Parathyroid adenoma (tissue), 2 donors: ENCODE data around the gene NIN.

Source experiments
- H2AFZ ChIP-seq: fragments of 300-600 bp; sonication (generic); one replicate; pipeline ENCODE4 v1.7.0; 2017; ENCODE audit warnings: antibody characterized with exemption, mild to moderate bottlenecking
- H3K27ac ChIP-seq: fragments of 300-600 bp; sonication (generic); one replicate; pipeline ENCODE4 v1.7.0; 2017
- H3K27me3 ChIP-seq: fragments of 300-600 bp; sonication (generic); one replicate; pipeline ENCODE4 v1.7.0; 2017; ENCODE audit warnings: low read length; ENCODE audit not compliant: control insufficient read depth, insufficient read depth
- H3K36me3 ChIP-seq: fragments of 300-600 bp; sonication (generic); one replicate; pipeline ENCODE4 v1.7.0; 2017; ENCODE audit warnings: low read length; ENCODE audit not compliant: control insufficient read depth, insufficient read depth
- H3K4me1 ChIP-seq: fragments of 300-600 bp; sonication (generic); one replicate; pipeline ENCODE4 v1.7.0; 2017; ENCODE audit warnings: control low read depth
- H3K4me2 ChIP-seq: fragments of 300-600 bp; sonication (generic); one replicate; pipeline ENCODE4 v1.7.0; 2017; ENCODE audit warnings: low read length
- H3K4me3 ChIP-seq: fragments of 300-600 bp; sonication (generic); one replicate; pipeline ENCODE4 v1.7.0; 2017; ENCODE audit warnings: low read depth, low read length
- H3K79me2 ChIP-seq: fragments of 300-600 bp; sonication (generic); one replicate; pipeline ENCODE4 v1.7.0; 2017; ENCODE audit warnings: control low read depth
- H3K9ac ChIP-seq: fragments of 300-600 bp; sonication (generic); one replicate; pipeline ENCODE4 v1.7.0; 2017; ENCODE audit warnings: mild to moderate bottlenecking
- H3K9me3 ChIP-seq: fragments of 300-600 bp; sonication (generic); one replicate; pipeline ENCODE4 v1.7.0; 2017; ENCODE audit warnings: low read length; ENCODE audit not compliant: control insufficient read depth
- CTCF ChIP-seq: fragments of 300-600 bp; sonication (generic); IDR thresholded peaks from one replicate; pipeline ENCODE4 v1.7.0; 2017; ENCODE audit warnings: antibody characterized with exemption, mild to moderate bottlenecking
- donor health status: primary hyperparathyroidism.

Gene NIN

GRCh38 chr14:50797250-50798047, 33.5 kb downstream of the NIN start:
- Histone ChIP-seq H3K36me3 (no peaks in the 10 kb centered on the region), H3K4me1 (no peaks in the 10 kb centered on the region)
- TF ChIP-seq CTCF, result no peak

GRCh38 chr14:50796390-50796789, 34.6 kb downstream of the NIN start:
- no peak for TF ChIP-seq CTCF
- Histone ChIP-seq H3K79me2 (peaks cover 2% of the 10 kb centered on the region), H3K27ac (no peak overlapping the region), H3K4me2 (no peak overlapping the region), H2AFZ (no peak overlapping the region), H3K36me3 (no peaks in the 10 kb centered on the region), H3K27me3 (no peaks in the 10 kb centered on the region), H3K9me3 (no peaks in the 10 kb centered on the region), H3K4me1 (no peaks in the 10 kb centered on the region), H3K9ac (no peak overlapping the region), H3K4me3 (no peak overlapping the region)

More at GRCh38 chr14:50797250-50798047, 33.5 kb downstream of the NIN start:
- Histone ChIP-seq H3K4me2 (no peak overlapping the region), H3K27ac (no peak overlapping the region), H3K27me3 (no peaks in the 10 kb centered on the region), H2AFZ (no peak overlapping the region), H3K79me2 (peaks cover 2% of the 10 kb centered on the region), H3K9ac (no peak overlapping the region), H3K4me3 (no peak overlapping the region), H3K9me3 (no peaks in the 10 kb centered on the region)

- Histone ChIP-seq H3K27ac (no peak overlapping the region), H3K9me3 (no peaks in the 10 kb centered on the region), H3K27me3 (no peaks in the 10 kb centered on the region), H3K4me2 (no peak overlapping the region), H2AFZ (no peak overlapping the region), H3K79me2 (peaks cover 2% of the 10 kb centered on the region), H3K4me1 (no peaks in the 10 kb centered on the region), H3K36me3 (no peaks in the 10 kb centered on the region), H3K4me3 (no peak overlapping the region), H3K9ac (no peak overlapping the region)
- no peak for TF ChIP-seq CTCF
Observed at GRCh38 chr14:50795909-50796308, 35.1 kb downstream of the NIN start.

DNA sequence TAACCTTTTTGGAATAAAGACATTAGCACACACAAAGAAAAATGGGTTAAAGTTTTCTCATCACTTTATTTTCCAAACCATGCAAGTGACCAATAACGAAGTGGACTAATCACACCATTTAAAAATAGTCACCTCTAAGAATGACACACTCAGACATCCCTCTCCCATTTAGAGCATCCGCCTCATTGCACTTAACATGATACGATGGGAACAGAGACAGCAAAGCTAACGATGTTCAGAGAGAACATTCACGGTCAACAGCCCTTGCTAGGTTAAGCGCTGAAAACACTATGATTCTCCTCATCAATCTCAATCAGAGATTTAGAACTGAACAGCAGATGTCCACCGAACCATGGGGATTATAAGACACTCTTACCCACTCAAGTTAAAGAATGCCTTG, 35.8 kb downstream of the NIN start:
- Histone ChIP-seq H3K79me2 (peaks cover 2% of the 10 kb centered on the region), H3K4me2 (no peak overlapping the region), H3K4me3 (no peak overlapping the region), H3K36me3 (no peaks in the 10 kb centered on the region), H3K9me3 (no peaks in the 10 kb centered on the region), H3K4me1 (no peaks in the 10 kb centered on the region), H2AFZ (no peak overlapping the region), H3K9ac (no peak overlapping the region), H3K27me3 (no peaks in the 10 kb centered on the region), H3K27ac (no peak overlapping the region)
- no peak for TF ChIP-seq CTCF
